ENCODE results near the gene PDE4B.

GRCh38 chr1:65904681-65905083, 112.0 kb downstream of the PDE4B start:
- TF ChIP-seq CTCF (IDR thresholded peaks at IDR 0.05) (no peak), EZH2 (IDR thresholded peaks at IDR 0.05) (no peak)
